GM08714 (cell line): ENCODE results near the gene CLK1.
"Not testable (repeated sequence)": the region's sequence is repeated elsewhere in the genome, so short reads cannot be mapped to it uniquely, and the experiment has no call there.

Experiments
- H3K4me3 ChIP-seq: fragments of 200-500 bp; sonication (Bioruptor generic); 2 replicates; pipeline ENCODE4 v1.5.1; 2014; ENCODE audit warnings: mild to moderate bottlenecking, low read length, inconsistent platforms
- ZNF274 ChIP-seq: IDR thresholded peaks from 2 replicates; pipeline ENCODE4 v1.6.1; 2012; ENCODE audit warnings: mild to moderate bottlenecking, low read depth, low read length

The CLK1 gene

DNA sequence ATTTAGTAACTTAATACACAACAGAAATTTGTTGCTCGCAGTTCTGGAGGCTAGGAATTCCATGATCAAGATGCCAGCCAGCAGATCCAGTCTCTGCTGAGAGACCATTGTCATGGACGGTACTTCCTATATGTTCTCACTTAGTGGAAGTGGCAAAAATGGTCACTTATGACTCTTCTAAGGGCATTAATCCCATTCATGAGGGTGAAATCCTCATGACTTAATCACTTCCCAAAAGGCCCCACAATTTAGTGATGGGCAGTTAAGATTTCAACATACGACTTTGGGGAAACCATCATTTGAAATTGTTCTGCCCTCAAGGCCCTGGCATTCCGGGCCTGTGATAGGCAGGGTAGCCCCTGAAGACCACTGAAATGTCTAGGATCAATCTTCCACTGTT, 29.8 kb downstream of the CLK1 start:
- H3K4me3 ChIP-seq: no peak overlapping the region
- no peak for TF ChIP-seq ZNF274

- no peak overlapping the region for H3K4me3 ChIP-seq
- no peak for TF ChIP-seq ZNF274
These were observed 35.2 kb downstream of the CLK1 start for GRCh38 chr2:200829258-200829655.

DNA sequence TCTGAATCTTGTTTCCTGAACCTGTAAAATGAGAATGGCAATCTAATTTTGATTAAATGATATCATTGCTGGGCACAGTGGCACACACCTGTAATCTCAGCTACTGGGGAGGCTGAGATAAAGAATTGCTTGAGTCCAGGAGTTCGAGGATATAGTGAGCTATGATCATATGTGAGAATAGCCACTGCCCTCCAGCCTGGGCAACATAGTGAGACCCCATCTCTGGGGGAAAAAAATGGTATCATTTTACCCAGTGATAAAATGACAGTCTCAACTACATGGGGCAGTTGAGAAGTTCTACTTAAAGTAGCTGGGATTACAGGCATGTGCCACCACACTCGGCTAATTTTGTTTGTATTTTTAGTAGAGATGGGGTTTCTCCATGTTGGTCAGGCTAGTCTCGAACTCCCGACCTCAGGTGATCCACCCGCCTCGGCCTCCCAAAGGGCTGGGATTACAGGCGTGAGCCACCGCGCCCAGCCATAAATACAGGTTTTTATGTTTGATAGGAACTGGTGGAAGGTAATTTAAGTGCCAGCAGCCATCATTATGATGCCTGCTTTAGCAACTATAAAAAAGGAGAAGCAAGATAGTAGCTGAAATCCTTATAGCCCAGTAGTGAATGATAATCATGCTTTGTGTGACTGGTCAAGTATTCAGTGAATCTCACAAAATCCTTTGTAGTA, 35.7 kb downstream of the CLK1 start:
- TF ChIP-seq ZNF274: no peak
- no peak overlapping the region for H3K4me3 ChIP-seq

- H3K4me3 ChIP-seq: no peak overlapping the region
- no peak for TF ChIP-seq ZNF274
These were observed 36.4 kb downstream of the CLK1 start for GRCh38 chr2:200828104-200828503.

GRCh38 chr2:200821686-200822245, 42.7 kb downstream of the CLK1 start:
- no peak for TF ChIP-seq ZNF274
- H3K4me3 ChIP-seq: no peak overlapping the region

- TF ChIP-seq ZNF274: no peak
- no peak overlapping the region for H3K4me3 ChIP-seq
These were observed 43.8 kb downstream of the CLK1 start for GRCh38 chr2:200820573-200821234.

DNA sequence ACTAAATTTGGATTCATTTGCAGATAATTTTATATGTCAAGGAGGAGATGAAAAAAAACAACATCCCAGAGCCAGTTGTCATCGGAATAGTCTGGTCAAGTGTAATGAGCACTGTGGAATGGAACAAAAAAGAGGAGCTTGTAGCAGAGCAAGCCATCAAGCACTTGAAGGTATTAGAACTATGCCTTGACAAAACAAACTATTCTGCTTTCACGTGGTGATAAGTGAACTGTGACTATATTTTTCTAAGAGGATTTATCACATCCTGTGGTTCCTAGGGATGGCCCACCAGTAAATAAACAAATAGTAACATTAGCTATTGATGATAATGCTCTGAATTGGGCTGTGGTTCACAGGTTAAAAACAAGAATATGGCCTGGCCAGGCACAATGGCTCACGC, 45.7 kb downstream of the CLK1 start:
- H3K4me3 ChIP-seq: not testable (repeated sequence)

DNA sequence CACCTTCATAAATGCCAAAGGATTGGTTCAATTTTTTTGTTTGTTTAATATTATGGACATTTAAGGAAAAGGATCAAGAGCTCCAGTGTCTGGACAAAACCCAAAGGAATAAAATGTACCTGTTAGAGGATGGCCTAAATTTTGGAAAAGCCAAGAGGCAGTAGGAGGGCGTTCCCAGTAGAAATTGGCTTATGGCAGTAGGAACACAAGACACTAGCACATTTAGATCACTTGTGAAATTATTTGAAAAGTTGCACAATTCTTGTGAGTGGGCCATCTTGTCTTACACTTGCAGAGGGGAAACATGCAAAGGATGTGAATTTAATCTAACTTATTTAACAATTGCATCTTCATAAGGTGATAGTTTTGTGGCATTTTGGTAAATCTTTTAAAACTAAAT, 49.5 kb downstream of the CLK1 start:
- TF ChIP-seq ZNF274: no peak
- H3K4me3 ChIP-seq: no peak overlapping the region

- TF ChIP-seq ZNF274: no peak
- H3K4me3 ChIP-seq: peak overlapping the region; percentile 38
These were observed 50.1 kb downstream of the CLK1 start for GRCh38 chr2:200814276-200814815.

DNA sequence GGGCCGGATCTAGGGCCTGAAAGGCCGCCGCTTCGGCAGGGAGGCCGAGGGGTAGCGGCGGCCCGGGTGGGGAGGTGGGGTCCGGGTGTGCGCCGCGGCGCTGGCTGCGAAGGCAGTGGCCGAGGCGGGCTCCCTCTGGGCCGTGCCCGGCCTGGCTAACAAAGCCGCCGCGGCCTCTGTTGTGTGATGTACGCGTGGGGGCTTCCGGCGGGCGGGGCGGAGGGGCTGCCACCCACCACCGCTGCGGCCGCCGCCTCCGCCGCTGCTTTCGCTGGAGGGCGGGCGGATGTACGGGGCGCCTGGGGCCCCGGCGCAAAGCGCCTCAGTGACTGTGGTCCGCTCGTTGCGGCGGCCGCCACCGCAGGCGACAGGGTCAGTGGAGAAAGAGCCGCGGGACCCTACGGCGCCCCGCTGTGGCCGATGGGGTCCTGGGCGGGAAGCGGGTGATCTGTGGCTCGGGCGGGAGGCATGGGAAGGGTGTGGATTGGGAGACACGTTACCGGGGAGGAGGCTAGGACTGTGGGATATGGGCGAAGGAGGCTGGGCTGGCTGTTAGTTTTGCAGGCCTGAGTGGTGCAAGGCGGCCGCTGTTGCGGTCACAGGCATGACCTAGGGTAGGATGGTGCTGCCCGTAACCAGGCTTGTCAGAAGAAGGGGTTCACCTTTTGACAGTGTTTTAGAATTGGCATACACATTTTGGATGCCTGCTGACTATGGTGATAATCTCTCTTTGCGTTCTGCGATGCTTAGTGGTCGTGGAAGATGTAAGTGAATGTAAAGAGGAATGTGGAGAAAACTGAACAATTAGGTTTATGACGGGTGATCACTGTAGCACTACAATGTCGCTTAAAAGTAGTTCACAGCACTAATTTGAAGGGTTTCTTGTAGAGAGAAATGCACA, 52.1 kb downstream of the CLK1 start:
- H3K4me3 ChIP-seq: peak overlapping the region; percentile 87
- no peak for TF ChIP-seq ZNF274

- no peak for TF ChIP-seq ZNF274
- H3K4me3 ChIP-seq: peak within 1 kb of the TSS; percentile 87
These were observed 52.9 kb downstream of the CLK1 start, which contains the start of gene BZW1 for GRCh38 chr2:200811333-200812121. Gene BZW1 (plus strand): TSS chr2:200811910. CDS start chr2:200813218, 1,308 bp downstream.

DNA sequence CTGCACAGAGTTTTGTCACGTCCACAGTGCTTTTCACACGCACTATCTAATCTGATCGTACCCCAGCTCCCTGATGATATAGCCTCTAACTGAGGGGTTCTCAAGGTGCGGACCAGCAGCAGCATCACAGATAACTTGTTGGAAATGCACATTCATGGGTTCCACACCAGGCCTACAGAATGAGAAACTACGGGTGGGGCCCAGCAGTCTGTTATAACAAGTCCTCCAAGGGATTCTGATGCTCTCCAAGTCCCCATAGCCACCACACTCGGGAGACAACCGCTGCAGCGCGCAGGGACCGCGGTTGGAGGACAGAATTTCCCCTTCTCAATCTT, 53.5 kb downstream of the CLK1 start:
- H3K4me3 ChIP-seq: peak overlapping the region; percentile 75; the same call in 1 of the 2 replicates
- TF ChIP-seq ZNF274: no peak

GRCh38 chr2:200810252-200810997, 54.0 kb downstream of the CLK1 start:
- TF ChIP-seq ZNF274: no peak
- H3K4me3 ChIP-seq: peak overlapping the region; percentile 75; the same call in 1 of the 2 replicates
